ENCODE data around the gene XXYLT1.
A peak's percentile ranks its signal among the peaks of the same experiment; 100 is the strongest.
"Not testable (repeated sequence)": the region's sequence is repeated elsewhere in the genome, so short reads cannot be mapped to it uniquely, and the experiment has no call there.

XXYLT1 gene

GRCh38 chr3:195221015-195221853 lies 49.7 kb downstream of the XXYLT1 start:
- Histone ChIP-seq H3K4me3 (no peak overlapping the region), H3K4me1 (peaks cover 0 to 43% (median 34%) of the 10 kb centered on the region in 4 donors), H3K27ac (peak overlapping the region; percentile 71 to 77), H3K9me3 (no peaks in the 10 kb centered on the region), H3K27me3 (no peaks in the 10 kb centered on the region), H3K36me3 (no peaks in the 10 kb centered on the region)
- intact Hi-C loops (cut with DNase I; ENCODE audit: low total_unique reads) = loop anchor here (10.0 kb wide), 1 partner anchor 66 kb away; no protein-coding TSS in a partner anchor
- peak; percentile 48 to 88 for DNase-seq
- TF ChIP-seq CTCF (IDR thresholded peaks at IDR 0.05) = no peak

- DNase-seq = peak in 1 of 2 donors; percentile 44
- TF ChIP-seq CTCF (IDR thresholded peaks at IDR 0.05) = no peak
- Histone ChIP-seq H3K4me3 (no peak overlapping the region), H3K27me3 (no peaks in the 10 kb centered on the region), H3K9me3 (no peaks in the 10 kb centered on the region), H3K27ac (no peak overlapping the region), H3K4me1 (peaks cover 0 to 36% (median 32%) of the 10 kb centered on the region in 4 donors), H3K36me3 (no peaks in the 10 kb centered on the region)
- intact Hi-C loops (cut with DNase I; ENCODE audit: low total_unique reads) = loop anchor here (10.0 kb wide), 1 partner anchor 65 kb away; no protein-coding TSS in a partner anchor
These were observed 51.4 kb downstream of the XXYLT1 start for GRCh38 chr3:195219351-195220230.

- H3K36me3 ChIP-seq; DNase-seq; H3K4me3 ChIP-seq; intact Hi-C loops (cut with DNase I; ENCODE audit: low total_unique reads); H3K9me3 ChIP-seq; H3K27me3 ChIP-seq; H3K27ac ChIP-seq: not testable (repeated sequence)
- H3K4me1 ChIP-seq = peaks cover 0 to 24% (median 20%) of the 10 kb centered on the region in 4 donors
These were observed 52.6 kb downstream of the XXYLT1 start for GRCh38 chr3:195218331-195218730.

GRCh38 chr3:195215576-195215975 lies 55.4 kb downstream of the XXYLT1 start:
- H3K36me3 ChIP-seq; H3K27ac ChIP-seq; H3K27me3 ChIP-seq; DNase-seq; H3K4me1 ChIP-seq; intact Hi-C loops (cut with DNase I; ENCODE audit: low total_unique reads); H3K4me3 ChIP-seq; H3K9me3 ChIP-seq: not testable (repeated sequence)

GRCh38 chr3:195214381-195214780 lies 56.6 kb downstream of the XXYLT1 start:
- Histone ChIP-seq H3K9me3 (no peaks in the 10 kb centered on the region), H3K27ac (no peak overlapping the region), H3K27me3 (no peaks in the 10 kb centered on the region), H3K4me1 (peaks cover 9 to 19% (median 17%) of the 10 kb centered on the region in 4 donors), H3K36me3 (no peaks in the 10 kb centered on the region), H3K4me3 (no peak overlapping the region)
- TF ChIP-seq CTCF (IDR thresholded peaks at IDR 0.05) = no peak
- DNase-seq = peak in 1 of 2 donors; percentile 41
- intact Hi-C loops (cut with DNase I; ENCODE audit: low total_unique reads) = no loop called here

- Histone ChIP-seq H3K9me3 (no peaks in the 10 kb centered on the region), H3K36me3 (no peaks in the 10 kb centered on the region), H3K4me1 (peaks cover 12 to 25% (median 22%) of the 10 kb centered on the region in 4 donors), H3K4me3 (no peak overlapping the region), H3K27ac (no peak overlapping the region), H3K27me3 (no peaks in the 10 kb centered on the region)
- intact Hi-C loops (cut with DNase I; ENCODE audit: low total_unique reads) = no loop called here
- no peak for TF ChIP-seq CTCF (IDR thresholded peaks at IDR 0.05)
- peak in 1 of 2 donors; percentile 11 for DNase-seq
These were observed 57.2 kb downstream of the XXYLT1 start for GRCh38 chr3:195213639-195214315.

Measured in tibial artery (tissue), 4 donors.